Measurements from ENCODE around the gene FER.
A peak's percentile ranks its signal among the peaks of the same experiment; 100 is the strongest.
"Not testable (repeated sequence)": the region's sequence is repeated elsewhere in the genome, so short reads cannot be mapped to it uniquely, and the experiment has no call there.

Gene FER

GRCh38 chr5:108881133-108881532 lies 133.4 kb downstream of the FER start:
- no peak for DNase-seq (ENCODE audit: low read depth in 2 of 2)

- peak; percentile 8 to 20 for DNase-seq (ENCODE audit: low read depth in 2 of 2)
Measured at GRCh38 chr5:108884736-108885135, 137.0 kb downstream of the FER start.

GRCh38 chr5:108898257-108898656 lies 150.6 kb downstream of the FER start:
- DNase-seq (ENCODE audit: low read depth in 2 of 2) = no peak

- DNase-seq (ENCODE audit: low read depth in 2 of 2) = no peak
Measured at GRCh38 chr5:108898707-108899106, 151.0 kb downstream of the FER start.

GRCh38 chr5:108899244-108899643 lies 151.5 kb downstream of the FER start:
- DNase-seq (ENCODE audit: low read depth in 2 of 2) = not testable (repeated sequence)

- DNase-seq (ENCODE audit: low read depth in 2 of 2) = no peak
Measured at GRCh38 chr5:108900668-108901067, 153.0 kb downstream of the FER start.

GRCh38 chr5:108905805-108906204 lies 158.1 kb downstream of the FER start:
- DNase-seq (ENCODE audit: low read depth in 2 of 2) = no peak

GRCh38 chr5:108910627-108911026 lies 162.9 kb downstream of the FER start:
- DNase-seq (ENCODE audit: low read depth in 2 of 2) = no peak

- no peak for DNase-seq (ENCODE audit: low read depth in 2 of 2)
Measured at GRCh38 chr5:108911055-108911454, 163.4 kb downstream of the FER start.

- DNase-seq (ENCODE audit: low read depth in 2 of 2) = no peak
Measured at GRCh38 chr5:108917596-108917995, 169.9 kb downstream of the FER start.

GRCh38 chr5:108919591-108920326 lies 172.1 kb downstream of the FER start:
- DNase-seq (ENCODE audit: low read depth in 2 of 2) = no peak

GRCh38 chr5:108924457-108924961 lies 176.8 kb downstream of the FER start:
- DNase-seq (ENCODE audit: low read depth in 2 of 2) = no peak

- no peak for DNase-seq (ENCODE audit: low read depth in 2 of 2)
Measured at GRCh38 chr5:108925073-108925472, 177.4 kb downstream of the FER start.

- no peak for DNase-seq (ENCODE audit: low read depth in 2 of 2)
Measured at GRCh38 chr5:108930107-108930506, 182.4 kb downstream of the FER start.

GRCh38 chr5:108935611-108936010 lies 187.9 kb downstream of the FER start:
- DNase-seq (ENCODE audit: low read depth in 2 of 2) = no peak

GRCh38 chr5:108937221-108937620 lies 189.5 kb downstream of the FER start:
- no peak for DNase-seq (ENCODE audit: low read depth in 2 of 2)

- DNase-seq (ENCODE audit: low read depth in 2 of 2) = no peak
Measured at GRCh38 chr5:108940506-108940905, 192.8 kb downstream of the FER start.

- DNase-seq (ENCODE audit: low read depth in 2 of 2) = no peak
Measured at GRCh38 chr5:108941746-108942145, 194.0 kb downstream of the FER start.

- no peak for DNase-seq (ENCODE audit: low read depth in 2 of 2)
Measured at GRCh38 chr5:108942701-108943100, 195.0 kb downstream of the FER start.

- no peak for DNase-seq (ENCODE audit: low read depth in 2 of 2)
Measured at GRCh38 chr5:108945094-108945493, 197.4 kb downstream of the FER start.

- DNase-seq (ENCODE audit: low read depth in 2 of 2) = no peak
Measured at GRCh38 chr5:108946008-108946407, 198.3 kb downstream of the FER start.

- no peak for DNase-seq (ENCODE audit: low read depth in 2 of 2)
Measured at GRCh38 chr5:108947164-108947563, 199.5 kb downstream of the FER start.

- no peak for DNase-seq (ENCODE audit: low read depth in 2 of 2)
Measured at GRCh38 chr5:108950276-108950675, 202.6 kb downstream of the FER start.

GRCh38 chr5:108953940-108954339 lies 206.2 kb downstream of the FER start:
- no peak for DNase-seq (ENCODE audit: low read depth in 2 of 2)

All from fibroblast of skin of left quadriceps (primary cell).